AG09319 (cell line): ENCODE measurements around the gene SP4.
A peak's percentile ranks its signal among the peaks of the same experiment; 100 is the strongest.

Experiments
- DNase-seq: peaks from one replicate; pipeline ENCODE4 v3.0.0-alpha.2; 2010; ENCODE audit warnings: low read depth; ENCODE audit errors: extremely low read depth
- TF ChIP-seq, protein P1 (sequence below): IDR thresholded peaks from 2 replicates; pipeline ENCODE4 v1.5.1; 2011; ENCODE audit warnings: low read depth, mild to moderate bottlenecking, inconsistent platforms, low read length, moderate library complexity

SP4 gene

DNA sequence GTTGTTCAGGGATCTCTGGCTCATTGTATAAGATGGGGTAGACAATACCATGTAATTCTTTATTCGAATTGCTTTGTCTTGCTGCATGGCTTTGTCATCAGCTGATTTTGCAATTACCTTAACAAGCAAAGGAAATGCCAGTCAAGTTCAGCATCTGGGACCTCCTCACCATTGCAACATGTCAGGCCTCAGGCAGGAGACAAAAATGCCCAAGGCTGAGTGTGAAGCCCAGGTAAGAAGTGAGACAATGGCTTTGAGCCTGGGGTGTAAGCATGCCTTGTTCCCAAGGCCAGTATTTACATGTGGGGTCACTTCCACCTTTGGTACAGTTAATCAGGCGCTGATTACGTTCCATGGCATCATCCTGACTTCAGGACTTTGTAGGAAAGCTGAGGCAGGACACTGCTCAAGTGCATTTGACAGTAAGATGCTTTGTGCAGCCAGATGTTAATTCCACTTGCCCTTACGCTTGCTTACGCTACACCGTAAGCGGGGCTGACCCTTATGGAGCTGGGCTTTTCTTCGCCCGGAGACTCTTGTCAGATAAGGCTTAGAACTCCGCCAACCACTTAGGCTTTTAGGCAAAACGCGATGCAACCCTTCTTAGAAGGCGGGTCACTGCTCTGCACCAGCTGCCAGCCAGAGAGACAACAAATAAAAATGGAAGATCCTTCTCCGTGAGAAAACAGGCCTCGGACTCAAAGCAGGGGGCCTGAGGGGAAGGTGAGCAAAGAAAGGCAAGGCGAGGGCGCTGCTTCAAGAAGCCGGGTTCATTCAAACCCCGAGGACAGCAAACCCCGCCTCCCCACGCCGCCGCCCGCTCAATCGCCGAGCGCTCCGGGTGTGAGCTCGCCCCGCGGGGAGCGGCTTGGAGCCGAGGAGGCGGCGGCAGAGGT is 1.3 kb upstream of the SP4 start:
- TF ChIP-seq, protein P1, sequence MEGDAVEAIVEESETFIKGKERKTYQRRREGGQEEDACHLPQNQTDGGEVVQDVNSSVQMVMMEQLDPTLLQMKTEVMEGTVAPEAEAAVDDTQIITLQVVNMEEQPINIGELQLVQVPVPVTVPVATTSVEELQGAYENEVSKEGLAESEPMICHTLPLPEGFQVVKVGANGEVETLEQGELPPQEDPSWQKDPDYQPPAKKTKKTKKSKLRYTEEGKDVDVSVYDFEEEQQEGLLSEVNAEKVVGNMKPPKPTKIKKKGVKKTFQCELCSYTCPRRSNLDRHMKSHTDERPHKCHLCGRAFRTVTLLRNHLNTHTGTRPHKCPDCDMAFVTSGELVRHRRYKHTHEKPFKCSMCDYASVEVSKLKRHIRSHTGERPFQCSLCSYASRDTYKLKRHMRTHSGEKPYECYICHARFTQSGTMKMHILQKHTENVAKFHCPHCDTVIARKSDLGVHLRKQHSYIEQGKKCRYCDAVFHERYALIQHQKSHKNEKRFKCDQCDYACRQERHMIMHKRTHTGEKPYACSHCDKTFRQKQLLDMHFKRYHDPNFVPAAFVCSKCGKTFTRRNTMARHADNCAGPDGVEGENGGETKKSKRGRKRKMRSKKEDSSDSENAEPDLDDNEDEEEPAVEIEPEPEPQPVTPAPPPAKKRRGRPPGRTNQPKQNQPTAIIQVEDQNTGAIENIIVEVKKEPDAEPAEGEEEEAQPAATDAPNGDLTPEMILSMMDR: no peak
- DNase-seq: no peak

DNA sequence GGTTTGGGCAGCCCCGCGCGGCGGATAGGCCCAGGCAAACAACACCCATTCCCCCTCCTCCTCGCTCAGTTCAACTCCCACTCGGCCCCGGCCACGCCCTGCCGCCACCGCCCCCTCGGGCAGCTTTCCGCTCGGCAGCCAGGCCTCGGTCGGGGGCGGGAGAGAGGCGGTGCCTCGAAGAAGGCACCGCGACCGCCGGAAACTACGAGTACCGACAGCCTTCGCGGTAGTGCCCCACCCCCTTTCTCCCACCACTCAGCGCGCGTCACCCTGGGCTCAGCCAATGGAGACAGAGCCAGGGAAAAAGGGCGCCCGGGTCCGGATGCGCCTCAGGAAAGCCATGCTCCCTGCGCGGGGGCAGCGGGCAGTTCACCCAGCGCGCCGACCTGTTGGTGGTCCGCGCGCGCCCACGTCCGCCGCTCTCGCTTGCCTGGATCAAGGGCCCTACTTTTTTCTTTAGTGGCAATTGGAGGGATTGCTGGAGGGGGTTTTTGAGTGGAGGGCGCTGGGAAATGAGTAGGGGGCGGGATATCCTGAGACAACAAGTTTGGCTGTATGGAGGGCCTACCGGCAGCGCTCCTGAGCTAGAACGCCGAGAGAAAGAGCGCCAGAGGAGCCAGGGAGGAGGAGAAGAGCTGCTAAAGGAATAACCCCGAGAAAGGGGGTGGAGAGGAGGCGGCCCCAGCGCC is 557 bp upstream of the SP4 start:
- TF ChIP-seq, protein P1: no peak
- peak; percentile 95 for DNase-seq

DNA sequence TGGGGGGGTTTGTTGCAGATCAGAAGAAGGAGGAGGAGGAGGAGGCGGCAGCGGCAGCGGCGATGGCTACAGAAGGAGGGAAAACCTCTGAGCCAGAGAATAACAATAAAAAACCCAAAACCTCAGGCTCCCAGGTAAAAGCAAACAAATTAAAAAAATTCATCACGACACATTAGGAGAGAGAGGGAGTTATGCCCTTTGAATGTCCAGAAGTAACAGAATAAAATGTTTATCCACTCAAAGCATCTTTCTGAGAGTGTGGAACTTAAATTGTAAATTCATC is 717 bp downstream of the SP4 start:
- no peak for DNase-seq

DNA sequence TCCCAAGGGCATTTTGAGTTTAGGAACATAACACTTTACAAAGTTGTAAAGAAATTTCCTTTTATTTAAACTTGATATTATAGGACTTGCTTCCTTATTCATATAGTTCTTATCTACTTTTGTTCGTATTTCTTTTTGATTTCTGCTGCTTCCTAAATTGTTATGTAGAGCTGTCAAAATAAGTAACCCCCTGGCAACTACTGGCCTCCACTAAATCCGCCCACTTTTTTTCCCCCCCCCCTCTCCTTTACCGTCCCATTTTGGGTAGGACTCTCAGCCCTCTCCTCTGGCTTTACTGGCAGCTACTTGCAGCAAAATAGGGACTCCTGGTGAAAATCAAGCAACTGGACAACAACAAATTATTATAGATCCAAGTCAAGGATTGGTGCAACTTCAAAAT is 1.1 kb downstream of the SP4 start:
- DNase-seq: no peak
- TF ChIP-seq, protein P1: no peak

More for the DNA sequence above, 717 bp downstream of the SP4 start:
- TF ChIP-seq, protein P1: no peak

DNA sequence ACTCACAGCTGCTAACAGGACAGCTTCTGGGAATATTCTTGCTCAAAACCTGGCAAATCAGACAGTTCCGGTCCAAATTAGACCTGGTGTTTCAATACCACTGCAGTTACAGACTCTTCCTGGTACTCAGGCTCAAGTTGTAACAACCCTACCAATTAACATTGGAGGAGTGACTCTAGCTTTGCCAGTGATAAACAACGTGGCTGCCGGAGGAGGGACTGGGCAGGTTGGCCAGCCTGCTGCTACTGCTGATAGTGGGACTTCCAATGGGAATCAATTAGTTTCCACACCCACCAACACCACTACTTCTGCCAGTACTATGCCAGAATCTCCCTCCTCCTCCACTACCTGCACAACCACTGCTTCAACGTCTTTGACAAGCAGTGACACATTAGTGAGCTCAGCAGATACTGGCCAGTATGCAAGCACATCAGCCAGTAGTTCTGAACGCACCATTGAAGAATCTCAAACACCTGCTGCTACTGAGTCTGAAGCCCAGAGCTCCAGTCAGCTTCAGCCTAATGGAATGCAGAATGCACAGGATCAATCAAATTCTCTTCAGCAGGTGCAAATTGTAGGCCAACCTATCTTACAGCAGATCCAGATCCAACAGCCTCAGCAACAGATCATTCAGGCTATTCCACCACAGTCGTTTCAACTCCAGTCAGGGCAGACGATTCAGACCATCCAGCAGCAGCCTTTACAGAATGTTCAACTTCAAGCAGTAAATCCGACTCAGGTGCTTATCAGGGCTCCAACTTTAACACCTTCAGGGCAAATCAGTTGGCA is 2.1 kb downstream of the SP4 start:
- no peak for DNase-seq
- TF ChIP-seq, protein P1: no peak

- TF ChIP-seq, protein P1: no peak
- DNase-seq: no peak
Observed at GRCh38 chr7:21430575-21430954, 2.7 kb downstream of the SP4 start.
